ENCODE data around the gene AHDC1. TPM values are rescaled to one million over a fixed set of nuclear protein-coding genes. Genes with fewer than 3 reads are reported as not detected.

Gene AHDC1
- total and polyA plus RNA-seq, 8 donors: 5.8 to 95.0 (median 19.7) TPM

DNA sequence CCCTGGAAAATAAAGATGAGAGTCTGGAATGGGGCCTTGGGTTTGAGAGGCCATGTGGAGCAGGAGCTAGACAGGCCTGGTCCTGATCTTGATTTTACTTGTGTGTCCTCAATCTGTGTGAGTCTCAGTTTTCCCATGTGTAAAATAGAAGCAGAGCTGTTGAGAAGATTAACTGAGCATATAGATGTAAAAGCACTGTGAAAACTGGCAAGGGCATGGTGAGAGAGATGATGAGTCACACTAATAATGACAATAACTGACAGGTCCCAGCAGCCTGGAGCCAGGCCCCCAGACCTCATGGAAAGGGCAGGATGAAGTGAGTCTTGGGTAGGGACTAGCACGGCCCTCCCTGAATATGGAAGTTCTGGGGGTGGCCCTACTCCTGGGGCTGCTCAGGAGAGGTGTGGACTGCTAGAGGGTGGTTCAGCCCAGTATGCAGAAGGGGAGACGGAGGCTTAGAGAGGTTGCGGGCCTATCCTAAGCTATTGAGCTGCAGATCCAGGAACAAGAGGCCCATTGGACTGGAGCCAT, 2.8 kb upstream of the AHDC1 start:
- H3K9me3 ChIP-seq: no peaks in the 10 kb centered on the region
- no peak overlapping the region for H3K4me3 ChIP-seq
- DNase-seq: no peak
- no peak for TF ChIP-seq POLR2A (IDR thresholded peaks at IDR 0.05)
- no peak for TF ChIP-seq EP300 (IDR thresholded peaks at IDR 0.05)
- TF ChIP-seq POLR2AphosphoS5 (IDR thresholded peaks at IDR 0.05): no peak
- TF ChIP-seq, protein P1, sequence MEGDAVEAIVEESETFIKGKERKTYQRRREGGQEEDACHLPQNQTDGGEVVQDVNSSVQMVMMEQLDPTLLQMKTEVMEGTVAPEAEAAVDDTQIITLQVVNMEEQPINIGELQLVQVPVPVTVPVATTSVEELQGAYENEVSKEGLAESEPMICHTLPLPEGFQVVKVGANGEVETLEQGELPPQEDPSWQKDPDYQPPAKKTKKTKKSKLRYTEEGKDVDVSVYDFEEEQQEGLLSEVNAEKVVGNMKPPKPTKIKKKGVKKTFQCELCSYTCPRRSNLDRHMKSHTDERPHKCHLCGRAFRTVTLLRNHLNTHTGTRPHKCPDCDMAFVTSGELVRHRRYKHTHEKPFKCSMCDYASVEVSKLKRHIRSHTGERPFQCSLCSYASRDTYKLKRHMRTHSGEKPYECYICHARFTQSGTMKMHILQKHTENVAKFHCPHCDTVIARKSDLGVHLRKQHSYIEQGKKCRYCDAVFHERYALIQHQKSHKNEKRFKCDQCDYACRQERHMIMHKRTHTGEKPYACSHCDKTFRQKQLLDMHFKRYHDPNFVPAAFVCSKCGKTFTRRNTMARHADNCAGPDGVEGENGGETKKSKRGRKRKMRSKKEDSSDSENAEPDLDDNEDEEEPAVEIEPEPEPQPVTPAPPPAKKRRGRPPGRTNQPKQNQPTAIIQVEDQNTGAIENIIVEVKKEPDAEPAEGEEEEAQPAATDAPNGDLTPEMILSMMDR (IDR thresholded peaks at IDR 0.05): no peak
- no peaks in the 10 kb centered on the region for H3K27me3 ChIP-seq
- intact Hi-C loops (cut with DNase I; ENCODE audit: low total_unique reads): loop anchor here (5.0 to 10.0 kb wide), 3 partner anchors 49 to 302 kb away; no protein-coding TSS in a partner anchor
- no peak overlapping the region for H3K27ac ChIP-seq
- peaks cover 8 to 42% (median 34%) of the 10 kb centered on the region in 4 donors for H3K4me1 ChIP-seq
- peaks cover 0 to under 1% (median 0%) of the 10 kb centered on the region in 4 donors for H3K36me3 ChIP-seq
- WGBS, 5 donors: 58 to 85% (median 74%) methylated on average over 3 of the region's 3 CpGs

DNA sequence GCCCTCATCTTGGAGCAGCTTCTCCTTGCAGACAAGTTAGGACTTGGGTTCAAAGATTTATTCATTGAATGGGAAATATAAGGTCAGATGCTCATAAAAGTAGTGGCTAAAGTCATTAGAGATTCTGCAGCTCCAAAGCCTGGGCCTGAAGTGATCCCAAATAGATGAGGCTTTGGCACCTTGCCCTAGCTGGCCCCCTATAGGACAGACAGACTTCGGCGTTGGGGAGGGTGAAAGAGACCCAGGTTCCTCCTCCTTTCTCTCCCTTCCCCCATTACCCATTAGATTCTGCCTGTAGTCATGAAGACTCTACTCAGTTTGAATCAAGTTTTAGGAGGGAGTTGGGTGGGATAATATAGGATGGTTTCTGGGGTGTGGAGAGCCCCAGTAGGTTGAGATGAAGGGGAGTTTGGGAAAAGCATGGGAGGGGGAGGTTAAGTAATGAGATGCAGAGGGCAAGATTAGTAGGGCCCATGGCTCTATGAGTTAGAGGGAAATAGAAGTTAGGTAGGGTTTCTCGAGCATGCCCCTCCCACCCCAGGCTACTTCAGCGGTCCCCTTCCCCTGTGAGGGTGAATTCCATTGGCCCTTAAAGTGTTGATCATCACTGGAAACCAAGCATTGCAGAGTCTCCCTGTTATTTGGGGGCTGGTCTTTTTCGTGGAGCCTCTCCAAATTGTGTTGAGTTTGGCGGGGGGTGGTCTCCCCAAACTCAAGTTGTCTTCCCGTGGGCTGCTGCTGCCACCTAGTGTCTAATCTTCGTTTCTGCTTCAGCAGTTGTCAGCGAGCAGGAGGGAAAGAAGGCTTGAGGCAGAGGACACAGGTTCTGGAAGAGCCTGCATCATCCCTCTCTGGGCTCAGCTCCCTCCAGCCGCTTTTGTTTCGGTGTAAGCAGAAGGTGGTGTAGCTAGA, 2.1 kb upstream of the AHDC1 start:
- no peaks in the 10 kb centered on the region for H3K36me3 ChIP-seq

DNA sequence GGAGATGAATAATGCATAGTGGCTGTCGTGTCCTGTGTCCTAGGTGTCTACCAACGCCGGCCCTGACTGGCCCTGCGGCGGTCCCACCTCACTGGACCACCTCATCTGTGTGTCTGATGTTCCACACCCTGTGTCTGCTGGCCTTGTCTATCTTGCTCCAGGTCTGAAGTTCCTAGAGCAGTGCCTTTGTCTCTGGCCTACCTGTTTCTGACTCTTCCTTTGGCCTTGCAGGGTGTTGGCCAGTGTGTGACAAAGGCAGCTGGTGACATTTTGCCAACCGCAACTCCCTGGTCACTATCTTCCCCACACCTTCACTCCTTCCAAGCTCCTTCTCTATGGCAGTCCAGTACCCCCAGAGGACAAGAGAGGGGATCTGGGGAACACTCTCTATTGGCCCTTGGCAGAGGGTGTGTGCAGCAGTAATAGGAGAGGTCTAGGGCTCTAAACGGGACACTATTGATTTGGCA, 1.4 kb upstream of the AHDC1 start:
- no peak for DNase-seq
- H3K27me3 ChIP-seq: no peaks in the 10 kb centered on the region
- TF ChIP-seq POLR2A (IDR thresholded peaks at IDR 0.05): no peak
- TF ChIP-seq, protein P1 (IDR thresholded peaks at IDR 0.05): no peak
- TF ChIP-seq POLR2AphosphoS5 (IDR thresholded peaks at IDR 0.05): no peak
- TF ChIP-seq EP300 (IDR thresholded peaks at IDR 0.05): no peak
- no peak overlapping the region for H3K27ac ChIP-seq
- H3K4me3 ChIP-seq: no peak overlapping the region
- WGBS, 5 donors: 79 to 81% (median 80%) methylated on average over 7 of the region's 7 CpGs
- H3K36me3 ChIP-seq: no peaks in the 10 kb centered on the region
- H3K4me1 ChIP-seq: peaks cover 22 to 56% (median 48%) of the 10 kb centered on the region in 4 donors
- intact Hi-C loops (cut with DNase I; ENCODE audit: low total_unique reads): loop anchor here (5.0 to 10.0 kb wide), 3 partner anchors 48 to 301 kb away; no protein-coding TSS in a partner anchor
- H3K9me3 ChIP-seq: no peaks in the 10 kb centered on the region

More for the DNA sequence above, 2.1 kb upstream of the AHDC1 start:
- intact Hi-C loops (cut with DNase I; ENCODE audit: low total_unique reads): loop anchor here (5.0 to 10.0 kb wide), 3 partner anchors 49 to 301 kb away; no protein-coding TSS in a partner anchor
- H3K9me3 ChIP-seq: no peaks in the 10 kb centered on the region
- H3K4me1 ChIP-seq: peaks cover 15 to 49% (median 41%) of the 10 kb centered on the region in 4 donors
- no peaks in the 10 kb centered on the region for H3K27me3 ChIP-seq
- no peak overlapping the region for H3K27ac ChIP-seq
- whole genome bisulfite sequencing, 5 donors: 11 to 17% (median 12%) methylated on average over 11 of the region's 11 CpGs
- peak; percentile 51 to 88 for DNase-seq
- no peak for TF ChIP-seq POLR2A (IDR thresholded peaks at IDR 0.05)
- TF ChIP-seq, protein P1 (IDR thresholded peaks at IDR 0.05): peak in 5 of 7 experiments; percentile 71 to 88 (median 82)
- H3K4me3 ChIP-seq: no peak overlapping the region

DNA sequence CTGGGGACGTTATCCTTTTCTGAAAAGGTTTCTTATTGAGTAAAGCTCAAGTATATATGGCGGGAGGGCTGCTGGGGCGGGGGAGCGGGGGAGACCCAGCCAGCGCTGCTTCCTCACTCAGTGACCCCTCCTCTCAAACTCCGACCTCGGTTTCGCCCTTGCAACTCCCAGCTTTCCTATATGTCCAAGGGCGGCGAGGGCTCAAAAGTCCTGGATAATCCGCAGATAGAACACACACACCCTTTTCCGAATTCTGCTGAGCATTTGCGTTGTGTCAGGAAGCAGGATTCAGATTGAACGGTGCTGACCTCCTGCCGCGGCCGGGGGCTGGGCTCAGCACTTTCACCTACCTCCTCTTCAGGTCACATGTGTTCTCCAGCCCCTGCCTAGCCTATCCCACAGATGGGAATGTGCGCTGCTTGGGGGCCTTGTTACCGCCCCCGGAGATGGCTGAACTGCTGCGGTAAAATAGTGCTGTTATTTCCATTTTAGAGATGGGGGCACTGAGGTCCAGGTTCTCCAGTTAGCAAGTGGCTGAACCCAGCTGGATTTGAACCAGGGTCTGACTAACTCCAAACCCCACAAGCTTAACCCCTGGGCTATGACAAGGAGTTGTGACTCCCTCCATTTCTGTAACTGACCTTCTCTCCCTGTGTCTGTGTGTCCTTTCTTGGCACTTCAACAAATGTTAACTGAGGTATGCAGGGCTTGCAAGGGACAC, 795 bp upstream of the AHDC1 start:
- H3K36me3 ChIP-seq: no peaks in the 10 kb centered on the region
- 40 to 42% (median 42%) methylated on average over 21 of the region's 21 CpGs for WGBS, 5 donors
- H3K27me3 ChIP-seq: no peaks in the 10 kb centered on the region
- intact Hi-C loops (cut with DNase I; ENCODE audit: low total_unique reads): loop anchor here (5.0 to 10.0 kb wide), 3 partner anchors 47 to 300 kb away; no protein-coding TSS in a partner anchor
- peak overlapping the region in 4 of 5 donors; percentile 89 to 96 (median 95) for H3K27ac ChIP-seq
- peaks cover 28 to 62% (median 54%) of the 10 kb centered on the region in 4 donors for H3K4me1 ChIP-seq
- no peak for DNase-seq
- no peaks in the 10 kb centered on the region for H3K9me3 ChIP-seq
- H3K4me3 ChIP-seq: peak overlapping the region; percentile 79 to 98 (median 90)
- TF ChIP-seq POLR2A (IDR thresholded peaks at IDR 0.05) (no peak), EP300 (IDR thresholded peaks at IDR 0.05) (no peak), POLR2AphosphoS5 (IDR thresholded peaks at IDR 0.05) (no peak)
- TF ChIP-seq, protein P1 (IDR thresholded peaks at IDR 0.05): no peak

All from stomach (tissue), 9 donors.